Measurements from ENCODE around the gene HES7. TPM values are rescaled to one million over a fixed set of nuclear protein-coding genes. Genes with fewer than 3 reads are reported as not detected.
"Not testable (repeated sequence)": the region's sequence is repeated elsewhere in the genome, so short reads cannot be mapped to it uniquely, and the experiment has no call there.

The HES7 gene
- under 0.01 TPM in 2 replicates for total RNA-seq (2012; rRNA removed)

- Histone ChIP-seq H3K4me3 (ENCODE audit: low read length) (peak within 1 kb of the TSS; percentile 72), H3K9ac (ENCODE audit: low read depth, low read length) (peak within 1 kb of the TSS; percentile 60), H3K4me1 (ENCODE audit: control insufficient read depth, insufficient read depth, low read length) (peaks cover 42% of the 10 kb centered on the region)
Observed at GRCh38 chr17:8123695-8124349, at the start of gene HES7. HES7 (minus strand) TSS chr17:8124106; CDS start chr17:8124084, 22 bp downstream.

GRCh38 chr17:8173056-8173870 lies 49.4 kb upstream of the HES7 start:
- peaks cover 23% of the 10 kb centered on the region for H3K4me1 ChIP-seq (ENCODE audit: control insufficient read depth, insufficient read depth, low read length)
- no peaks in the 10 kb centered on the region for H3K36me3 ChIP-seq (ENCODE audit: insufficient read depth, low read length)
- H3K4me2 ChIP-seq (ENCODE audit: low read length): peak overlapping the region; percentile 81
- peak overlapping the region; percentile 82 for H3K9ac ChIP-seq (ENCODE audit: low read depth, low read length)
- H3K4me3 ChIP-seq (ENCODE audit: low read length): peak overlapping the region; percentile 58
- H3K27me3 ChIP-seq (ENCODE audit: control insufficient read depth, insufficient read depth, low read length): no peaks in the 10 kb centered on the region
- H3K9me3 ChIP-seq (replicated peaks; ENCODE audit: low read length): no peaks in the 10 kb centered on the region

More at GRCh38 chr17:8123695-8124349, at the start of gene HES7:
- H3K9me3 ChIP-seq (replicated peaks; ENCODE audit: low read length): no peaks in the 10 kb centered on the region
- no peaks in the 10 kb centered on the region for H3K36me3 ChIP-seq (ENCODE audit: insufficient read depth, low read length)
- H3K27me3 ChIP-seq (ENCODE audit: control insufficient read depth, insufficient read depth, low read length): no peaks in the 10 kb centered on the region
- peak within 1 kb of the TSS; percentile 89 for H3K4me2 ChIP-seq (ENCODE audit: low read length)

- H3K9me3 ChIP-seq (replicated peaks; ENCODE audit: low read length); H3K27me3 ChIP-seq (ENCODE audit: control insufficient read depth, insufficient read depth, low read length); H3K36me3 ChIP-seq (ENCODE audit: insufficient read depth, low read length); H3K4me3 ChIP-seq (ENCODE audit: low read length); H3K4me2 ChIP-seq (ENCODE audit: low read length); H3K9ac ChIP-seq (ENCODE audit: low read depth, low read length): not testable (repeated sequence)
- peaks cover 16% of the 10 kb centered on the region for H3K4me1 ChIP-seq (ENCODE audit: control insufficient read depth, insufficient read depth, low read length)
Observed at GRCh38 chr17:8170186-8170585, 46.3 kb upstream of the HES7 start.

- Histone ChIP-seq H3K4me1 (ENCODE audit: control insufficient read depth, insufficient read depth, low read length) (peaks cover 26% of the 10 kb centered on the region), H3K27me3 (ENCODE audit: control insufficient read depth, insufficient read depth, low read length) (no peaks in the 10 kb centered on the region), H3K4me3 (ENCODE audit: low read length) (no peak overlapping the region), H3K9ac (ENCODE audit: low read depth, low read length) (no peak overlapping the region), H3K4me2 (ENCODE audit: low read length) (no peak overlapping the region), H3K36me3 (ENCODE audit: insufficient read depth, low read length) (no peaks in the 10 kb centered on the region), H3K9me3 (replicated peaks; ENCODE audit: low read length) (no peaks in the 10 kb centered on the region)
Observed at GRCh38 chr17:8167526-8167925, 43.6 kb upstream of the HES7 start.

GRCh38 chr17:8166731-8167130 lies 42.8 kb upstream of the HES7 start:
- H3K27me3 ChIP-seq (ENCODE audit: control insufficient read depth, insufficient read depth, low read length): no peaks in the 10 kb centered on the region
- no peaks in the 10 kb centered on the region for H3K9me3 ChIP-seq (replicated peaks; ENCODE audit: low read length)
- no peak overlapping the region for H3K4me3 ChIP-seq (ENCODE audit: low read length)
- H3K36me3 ChIP-seq (ENCODE audit: insufficient read depth, low read length): no peaks in the 10 kb centered on the region
- H3K9ac ChIP-seq (ENCODE audit: low read depth, low read length): no peak overlapping the region
- H3K4me1 ChIP-seq (ENCODE audit: control insufficient read depth, insufficient read depth, low read length): peaks cover 29% of the 10 kb centered on the region
- H3K4me2 ChIP-seq (ENCODE audit: low read length): no peak overlapping the region

GRCh38 chr17:8164815-8165131 lies 40.9 kb upstream of the HES7 start:
- peak overlapping the region; percentile 67 for H3K4me2 ChIP-seq (ENCODE audit: low read length)
- H3K27me3 ChIP-seq (ENCODE audit: control insufficient read depth, insufficient read depth, low read length): no peaks in the 10 kb centered on the region
- no peaks in the 10 kb centered on the region for H3K9me3 ChIP-seq (replicated peaks; ENCODE audit: low read length)
- H3K4me3 ChIP-seq (ENCODE audit: low read length): peak overlapping the region; percentile 10
- peaks cover 41% of the 10 kb centered on the region for H3K4me1 ChIP-seq (ENCODE audit: control insufficient read depth, insufficient read depth, low read length)
- H3K9ac ChIP-seq (ENCODE audit: low read depth, low read length): peak overlapping the region; percentile 100
- peaks cover 11% of the 10 kb centered on the region for H3K36me3 ChIP-seq (ENCODE audit: insufficient read depth, low read length)

GRCh38 chr17:8163978-8164814 lies 40.3 kb upstream of the HES7 start:
- Histone ChIP-seq H3K9ac (ENCODE audit: low read depth, low read length) (peak overlapping the region; percentile 100), H3K4me3 (ENCODE audit: low read length) (peak overlapping the region; percentile 10), H3K4me2 (ENCODE audit: low read length) (peak overlapping the region; percentile 67), H3K36me3 (ENCODE audit: insufficient read depth, low read length) (peaks cover 17% of the 10 kb centered on the region), H3K4me1 (ENCODE audit: control insufficient read depth, insufficient read depth, low read length) (peaks cover 41% of the 10 kb centered on the region), H3K9me3 (replicated peaks; ENCODE audit: low read length) (no peaks in the 10 kb centered on the region), H3K27me3 (ENCODE audit: control insufficient read depth, insufficient read depth, low read length) (no peaks in the 10 kb centered on the region)

GRCh38 chr17:8162997-8163977 lies 39.4 kb upstream of the HES7 start:
- peak overlapping the region; percentile 100 for H3K9ac ChIP-seq (ENCODE audit: low read depth, low read length)
- H3K4me2 ChIP-seq (ENCODE audit: low read length): peak overlapping the region; percentile 88
- no peaks in the 10 kb centered on the region for H3K9me3 ChIP-seq (replicated peaks; ENCODE audit: low read length)
- peak overlapping the region; percentile 99 for H3K4me3 ChIP-seq (ENCODE audit: low read length)
- peaks cover 45% of the 10 kb centered on the region for H3K4me1 ChIP-seq (ENCODE audit: control insufficient read depth, insufficient read depth, low read length)
- no peaks in the 10 kb centered on the region for H3K27me3 ChIP-seq (ENCODE audit: control insufficient read depth, insufficient read depth, low read length)
- peaks cover 20% of the 10 kb centered on the region for H3K36me3 ChIP-seq (ENCODE audit: insufficient read depth, low read length)

- Histone ChIP-seq H3K9me3 (replicated peaks; ENCODE audit: low read length) (no peaks in the 10 kb centered on the region), H3K9ac (ENCODE audit: low read depth, low read length) (peak within 1 kb of the TSS; percentile 100), H3K4me3 (ENCODE audit: low read length) (peak within 1 kb of the TSS; percentile 99), H3K4me1 (ENCODE audit: control insufficient read depth, insufficient read depth, low read length) (peaks cover 45% of the 10 kb centered on the region), H3K27me3 (ENCODE audit: control insufficient read depth, insufficient read depth, low read length) (no peaks in the 10 kb centered on the region), H3K4me2 (ENCODE audit: low read length) (peak within 1 kb of the TSS; percentile 99), H3K36me3 (ENCODE audit: insufficient read depth, low read length) (peaks cover 20% of the 10 kb centered on the region)
Observed at GRCh38 chr17:8162233-8162996, 38.5 kb upstream of the HES7 start, which contains the start of gene VAMP2. VAMP2 (minus strand) TSS chr17:8162948; CDS start chr17:8162879, 69 bp downstream.

Measured in skeletal muscle satellite cell (primary cell).